HG03342 (cell line): ENCODE results near the gene SPATA6.
"Not testable (repeated sequence)": the region's sequence is repeated elsewhere in the genome, so short reads cannot be mapped to it uniquely, and the experiment has no call there.

ENCODE experiments used
- ATAC-seq: cut with Tn5 transposase; IDR thresholded peaks from one replicate; pipeline ENCODE4 v1.9.1; 2021; ENCODE audit warnings: mild to moderate bottlenecking, moderate library complexity; ENCODE audit not compliant: unreplicated experiment

The SPATA6 gene

GRCh38 chr1:48362901-48363300 is 109.1 kb downstream of the SPATA6 start:
- ATAC-seq = no peak

DNA sequence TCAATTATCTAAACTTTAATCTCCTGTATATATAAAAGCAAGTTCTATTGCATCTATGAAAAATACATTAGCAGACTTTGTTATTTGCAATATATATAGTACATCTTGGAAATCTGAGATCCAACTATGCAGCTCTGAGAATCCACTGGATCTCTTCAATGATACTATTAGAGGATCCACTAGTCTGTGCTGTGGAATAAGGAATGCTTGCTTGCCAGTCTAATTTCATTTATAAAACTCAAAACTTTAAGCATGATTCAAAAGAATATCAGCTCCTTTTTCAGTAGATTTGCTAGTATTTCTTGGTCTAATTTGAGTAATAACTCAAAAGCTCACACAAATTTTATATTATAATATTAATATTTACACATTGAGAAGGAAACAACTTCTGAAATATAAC is 115.1 kb downstream of the SPATA6 start:
- ATAC-seq = no peak

- no peak for ATAC-seq
These were observed 127.6 kb downstream of the SPATA6 start for GRCh38 chr1:48344373-48344772.

DNA sequence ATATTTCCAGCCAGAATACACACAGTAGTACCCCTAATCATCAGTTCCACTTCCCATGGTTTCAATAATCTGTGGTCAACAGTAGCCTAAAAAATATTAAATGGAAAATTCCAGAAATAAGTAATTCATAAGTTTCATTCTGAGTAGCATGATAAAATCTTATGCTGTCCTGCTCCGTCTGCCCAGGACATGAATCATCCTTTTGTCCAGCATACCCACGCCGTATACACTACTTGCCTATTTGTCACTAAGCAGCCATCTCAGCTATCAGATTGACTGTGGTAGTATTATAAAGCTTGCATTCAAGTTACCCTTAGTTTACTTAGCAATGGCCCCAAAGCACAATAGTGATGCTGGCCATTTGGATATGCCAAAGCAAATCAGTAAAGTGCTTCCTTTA is 130.8 kb downstream of the SPATA6 start:
- ATAC-seq = no peak

DNA sequence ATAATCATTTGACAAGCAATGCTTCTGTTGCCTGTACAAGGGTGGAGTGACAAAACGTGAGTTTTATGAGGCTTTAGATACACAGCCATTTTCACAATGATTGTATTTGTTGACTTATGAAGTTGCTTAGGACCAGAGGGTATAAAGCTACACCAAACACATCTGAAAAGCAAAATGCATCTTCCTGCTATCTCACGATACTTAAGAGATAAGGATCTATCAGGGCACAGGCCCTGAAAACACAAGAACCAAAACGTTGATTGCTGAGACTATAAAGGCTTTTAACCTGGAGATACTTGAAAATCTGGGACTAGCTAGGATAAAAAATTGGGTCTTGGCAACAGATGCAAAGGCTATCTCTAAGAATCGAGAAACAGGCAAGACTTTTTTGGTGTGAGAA is 133.7 kb downstream of the SPATA6 start:
- no peak for ATAC-seq

DNA sequence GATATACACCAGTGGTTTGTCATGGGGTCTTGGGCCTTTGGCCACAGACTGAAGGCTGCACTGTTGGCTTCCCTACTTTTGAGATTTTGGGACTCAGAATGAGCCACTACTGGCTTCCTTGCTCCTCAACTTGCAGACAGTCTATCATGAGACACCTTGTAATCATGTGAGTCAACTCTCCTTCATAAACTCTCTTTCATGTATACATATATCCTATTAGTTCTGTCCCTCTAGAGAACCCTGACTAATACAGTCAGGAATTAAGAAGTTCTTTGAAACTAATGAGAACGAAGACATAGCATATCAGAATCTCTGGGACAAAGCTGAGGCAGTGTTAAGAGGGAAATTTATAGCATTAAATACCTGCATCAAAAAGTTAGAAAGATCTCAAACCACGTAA is 138.7 kb downstream of the SPATA6 start:
- ATAC-seq = no peak

- ATAC-seq = no peak
These were observed 139.9 kb downstream of the SPATA6 start for GRCh38 chr1:48332115-48332514.

- no peak for ATAC-seq
These were observed 142.1 kb downstream of the SPATA6 start for GRCh38 chr1:48329905-48330304.

GRCh38 chr1:48329486-48329885 is 142.5 kb downstream of the SPATA6 start:
- no peak for ATAC-seq

- ATAC-seq = not testable (repeated sequence)
These were observed 160.2 kb downstream of the SPATA6 start for GRCh38 chr1:48311829-48312228.

DNA sequence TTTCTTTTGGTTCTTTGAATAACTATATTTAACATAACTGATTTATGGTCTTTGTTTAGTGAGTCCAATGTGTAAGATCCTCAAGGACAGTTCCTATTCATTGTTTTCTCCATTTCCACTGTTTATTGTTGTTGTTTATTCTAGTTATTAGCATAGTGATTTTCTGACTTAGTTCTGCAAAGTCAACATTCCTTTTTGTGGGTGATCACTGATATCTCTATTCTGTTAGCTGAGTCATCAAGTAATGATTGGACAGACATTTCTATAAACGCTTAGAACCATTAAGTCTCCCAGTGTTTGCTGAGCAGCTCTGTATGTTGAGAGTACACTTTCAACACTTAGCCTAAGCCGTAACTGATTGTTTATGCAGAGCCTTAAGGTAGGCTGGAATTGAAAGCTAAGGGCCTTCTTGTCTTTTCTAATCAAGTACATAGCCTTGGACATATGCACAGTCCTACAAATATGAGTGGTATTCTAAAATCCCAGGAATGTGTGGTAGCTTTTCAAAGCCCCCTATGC is 162.4 kb downstream of the SPATA6 start:
- no peak for ATAC-seq

GRCh38 chr1:48302652-48303051 is 169.4 kb downstream of the SPATA6 start:
- ATAC-seq = no peak

GRCh38 chr1:48294656-48295055 is 177.3 kb downstream of the SPATA6 start:
- no peak for ATAC-seq

DNA sequence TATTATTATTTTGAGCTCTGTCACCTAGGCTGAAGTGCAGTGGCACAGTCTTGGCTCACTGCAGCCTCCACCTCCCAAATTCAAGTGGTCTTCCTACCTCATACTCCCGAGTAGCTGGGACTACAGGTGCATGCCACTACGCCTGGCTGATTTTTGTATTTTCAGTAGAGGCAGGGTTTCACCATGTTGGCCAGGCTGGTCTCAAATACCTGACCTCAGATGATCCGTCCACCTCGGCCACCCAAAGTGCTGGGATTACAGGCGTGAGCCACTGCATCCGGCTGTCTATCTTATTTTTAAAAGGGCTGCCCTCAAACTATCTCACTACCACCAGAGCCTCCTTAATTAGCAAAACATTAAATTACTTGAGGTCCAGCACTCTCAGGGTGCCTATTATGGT is 177.9 kb downstream of the SPATA6 start:
- not testable (repeated sequence) for ATAC-seq

GRCh38 chr1:48292706-48293105 is 179.3 kb downstream of the SPATA6 start:
- ATAC-seq = no peak

GRCh38 chr1:48291421-48291820 is 180.6 kb downstream of the SPATA6 start:
- no peak for ATAC-seq

GRCh38 chr1:48285525-48285924 is 186.5 kb downstream of the SPATA6 start:
- ATAC-seq = no peak

DNA sequence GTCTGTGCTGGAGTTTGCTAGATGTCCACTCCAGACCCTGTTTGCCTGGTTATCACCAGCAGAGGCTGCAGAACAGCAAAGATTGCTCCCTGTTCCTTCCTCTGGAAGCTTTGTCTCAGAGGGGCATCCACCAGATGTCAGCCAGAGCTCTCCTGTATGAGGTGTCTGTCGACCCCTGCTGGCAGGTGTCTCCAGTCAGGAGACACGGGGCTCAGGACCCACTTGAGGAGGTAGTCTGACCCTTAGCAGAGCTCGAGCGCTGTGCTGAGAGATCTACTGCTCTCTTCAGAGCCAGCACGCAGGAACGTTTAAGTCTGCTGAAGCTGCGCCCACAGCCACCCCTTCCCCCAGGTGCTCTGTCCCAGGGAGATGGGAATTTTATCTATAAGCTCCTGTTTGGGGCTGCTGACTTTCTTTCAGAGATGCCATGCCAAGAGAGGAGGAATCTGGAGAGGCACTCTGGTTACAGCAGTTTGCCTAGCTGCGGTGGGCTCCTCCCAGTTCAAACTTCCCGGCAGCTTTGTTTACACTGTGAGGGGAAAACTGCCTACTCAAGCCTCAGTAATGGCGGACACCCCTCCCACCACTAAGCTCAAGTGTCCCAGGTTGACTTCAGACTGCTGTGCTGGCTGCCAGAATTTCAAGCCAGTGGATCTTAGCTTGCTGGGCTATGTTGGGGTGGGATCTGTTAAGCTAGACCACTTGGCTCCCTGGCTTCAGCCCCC is 187.1 kb downstream of the SPATA6 start:
- not testable (repeated sequence) for ATAC-seq

GRCh38 chr1:48282329-48282728 is 189.7 kb downstream of the SPATA6 start:
- ATAC-seq = not testable (repeated sequence)

GRCh38 chr1:48277437-48277836 is 194.6 kb downstream of the SPATA6 start:
- ATAC-seq = not testable (repeated sequence)

DNA sequence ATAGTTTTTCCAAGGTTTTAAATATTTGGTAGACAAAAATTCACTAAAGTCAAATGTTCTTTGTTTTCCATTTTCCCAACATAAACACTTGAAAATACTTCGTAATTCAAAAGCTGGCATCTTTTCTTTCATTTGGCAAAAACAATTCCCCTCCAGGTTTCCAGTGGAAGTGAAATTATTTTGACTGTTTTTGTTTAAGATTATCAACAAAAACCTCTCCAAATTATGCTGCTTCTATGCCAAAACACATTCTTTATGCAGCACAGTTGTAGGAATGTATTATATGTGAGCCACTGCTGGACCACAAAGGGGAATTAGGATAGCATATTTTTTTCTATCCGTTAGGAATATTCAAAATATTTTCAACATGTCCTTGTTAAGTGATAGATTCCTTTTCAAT is 205.4 kb downstream of the SPATA6 start:
- no peak for ATAC-seq

- no peak for ATAC-seq
These were observed 209.0 kb downstream of the SPATA6 start for GRCh38 chr1:48263041-48263440.

GRCh38 chr1:48261881-48262400 is 210.1 kb downstream of the SPATA6 start:
- no peak for ATAC-seq
